Measurements from ENCODE around the gene RRP1. TPM values are rescaled to one million over a fixed set of nuclear protein-coding genes. Genes with fewer than 3 reads are reported as not detected.

Gene RRP1
- 10 to 100 TPM in 6 of 7 donors, 1 to 10 TPM in 1; 8.5 to 29.3 (median 25.2) TPM for total RNA-seq
- 10 to 100 TPM; 11.9 to 12.2 TPM for polyA plus RNA-seq
- long read RNA-seq, donor 1, transcript RRP1-207 (13 exons, 3,022 nt), result major isoform, 165 of 207 reads
- long read RNA-seq, donor 1, partial matches to known transcripts, result 7 of 207 reads
- long read RNA-seq, donor 1, other reads (novel, unspliced or antisense), result 35 of 207 reads
- long read RNA-seq, donor 2, transcript RRP1-207 (13 exons, 3,022 nt), result major isoform, 17 of 17 reads
- long read RNA-seq, donor 2, partial matches to known transcripts, result 0 of 17 reads
- long read RNA-seq, donor 2, other reads (novel, unspliced or antisense), result 0 of 17 reads
- long read RNA-seq, donor 3, transcript RRP1-207 (13 exons, 3,022 nt), result major isoform, 66 of 94 reads
- long read RNA-seq, donor 3, partial matches to known transcripts, result 5 of 94 reads
- long read RNA-seq, donor 3, other reads (novel, unspliced or antisense), result 23 of 94 reads

- TF ChIP-seq CTCF (IDR thresholded peaks at IDR 0.05) (peak; percentile 100), EP300 (IDR thresholded peaks at IDR 0.05) (no peak), POLR2A (IDR thresholded peaks at IDR 0.05) (peak; percentile 73)
- 0 to 1% (median 0%) methylated on average over 58 to 83 of the region's 83 CpGs for WGBS, 3 donors
- Histone ChIP-seq H3K27ac (peak within 1 kb of the TSS; percentile 9 to 61), H3K36me3 (no peaks in the 10 kb centered on the region), H3K4me3 (peak within 1 kb of the TSS; percentile 94), H3K27me3 (no peaks in the 10 kb centered on the region), H3K4me1 (ENCODE audit: insufficient read depth) (peaks cover 5% of the 10 kb centered on the region), H3K9me3 (no peaks in the 10 kb centered on the region)
- peak; percentile 89 to 97 (median 94) for DNase-seq
- intact Hi-C loops (cut with DNase I), result loop anchor here in 2 of 4 donors (5.0 to 10.0 kb wide), 3 partner anchors 55 to 188 kb away; partner anchors contain the start of gene AGPAT3 (in 1 of the 2)
Measured at GRCh38 chr21:43789276-43790009, at the start of gene RRP1. RRP1 (plus strand) TSS chr21:43789577; CDS start chr21:43789630, 53 bp downstream.

- Histone ChIP-seq H3K4me3 (no peak overlapping the region), H3K27me3 (no peaks in the 10 kb centered on the region), H3K27ac (peak overlapping the region; percentile 70 to 89), H3K4me1 (ENCODE audit: insufficient read depth) (no peaks in the 10 kb centered on the region), H3K36me3 (no peaks in the 10 kb centered on the region), H3K9me3 (no peaks in the 10 kb centered on the region)
- TF ChIP-seq POLR2A (IDR thresholded peaks at IDR 0.05), result no peak
- TF ChIP-seq EP300 (IDR thresholded peaks at IDR 0.05), result no peak
- no peak for TF ChIP-seq CTCF (IDR thresholded peaks at IDR 0.05)
- peak in 2 of 5 donors; percentile 39 to 48 for DNase-seq
- 83 to 87% (median 86%) methylated on average over 25 of the region's 25 CpGs for WGBS, 3 donors
- intact Hi-C loops (cut with DNase I), result loop anchor here in 1 of 4 donors (10.0 kb wide), 1 partner anchor 45 kb away; the partner anchor contains the start of gene RRP1
Measured at GRCh38 chr21:43739621-43740435, 49.5 kb upstream of the RRP1 start.

- Histone ChIP-seq H3K4me3 (no peak overlapping the region), H3K27ac (peak overlapping the region; percentile 70 to 89), H3K4me1 (ENCODE audit: insufficient read depth) (no peaks in the 10 kb centered on the region), H3K36me3 (no peaks in the 10 kb centered on the region), H3K27me3 (no peaks in the 10 kb centered on the region), H3K9me3 (no peaks in the 10 kb centered on the region)
- intact Hi-C loops (cut with DNase I), result no loop called here
- TF ChIP-seq POLR2A (IDR thresholded peaks at IDR 0.05), result no peak
- no peak for TF ChIP-seq CTCF (IDR thresholded peaks at IDR 0.05)
- no peak for TF ChIP-seq EP300 (IDR thresholded peaks at IDR 0.05)
- 24 to 28% (median 26%) methylated on average over 20 to 24 of the region's 25 CpGs for WGBS, 3 donors
- DNase-seq, result peak; percentile 67 to 79 (median 71)
Measured at GRCh38 chr21:43740497-43741156, 48.8 kb upstream of the RRP1 start.
